Measurements from ENCODE around the gene GPHN. TPM values are rescaled to one million over a fixed set of nuclear protein-coding genes. Genes with fewer than 3 reads are reported as not detected.
"Not testable (repeated sequence)": the region's sequence is repeated elsewhere in the genome, so short reads cannot be mapped to it uniquely, and the experiment has no call there.

Gene GPHN
- total and polyA plus RNA-seq, 10 of the 15 experiments (the other 5 are each of a cell fraction or from before 2014, with no cell fraction given), result 22.3 to 48.8 (median 33.1) TPM

GRCh38 chr14:66545751-66546150 lies 37.8 kb downstream of the GPHN start:
- H3K9me3 ChIP-seq (replicated peaks; ENCODE audit: control insufficient read depth, insufficient read depth, low read length); H2AFZ ChIP-seq (ENCODE audit: control insufficient read depth, low read depth, low read length); H3K4me3 ChIP-seq; SMC1A ChIA-PET (ENCODE audit: uncharacterized antibody, unreplicated experiment); CTCF ChIA-PET; DNase-seq (ENCODE audit: low read depth, low spot score); in situ Hi-C loops (cut with MboI); RAD21 ChIA-PET (ENCODE audit: unreplicated experiment); ATAC-seq; H3K79me2 ChIP-seq (ENCODE audit: control insufficient read depth, insufficient read depth, low read length); H3K4me1 ChIP-seq (ENCODE audit: control insufficient read depth, insufficient read depth, low read length); H4K20me1 ChIP-seq (ENCODE audit: control insufficient read depth, insufficient read depth); intact Hi-C loops (cut with micrococcal nuclease; ENCODE audit: unreplicated experiment); H3K36me3 ChIP-seq (ENCODE audit: control insufficient read depth in 2 of 2, insufficient read depth in 2 of 2, low read length in 1 of 2); H3K9ac ChIP-seq (ENCODE audit: control insufficient read depth, insufficient read depth, low read length); H3K27me3 ChIP-seq (replicated peaks in 1 of 2; ENCODE audit: control insufficient read depth in 2 of 2, insufficient read depth in 2 of 2, low read length in 1 of 2); H3K4me2 ChIP-seq (ENCODE audit: control insufficient read depth, insufficient read depth); BruUV-seq (replicated peaks); FAIRE-seq; POLR2A ChIA-PET; H3K27ac ChIP-seq (ENCODE audit: control insufficient read depth, insufficient read depth): not testable (repeated sequence)
- WGBS (ENCODE audit: insufficient coverage, insufficient replicate concordance, low lambda C conversion rate, missing lambda C conversion rate), result 100% methylated on average over 2 of the region's 32 CpGs

- SMC1A ChIA-PET (ENCODE audit: uncharacterized antibody, unreplicated experiment), result interaction anchor here (0.6 to 1.5 kb wide), 5 partner anchors 8 to 81 kb away, joined by 3 to 4 read pairs (median 3); no protein-coding TSS in a partner anchor
- CTCF ChIA-PET, result interaction anchor here (1.2 kb wide), 1 partner anchor 32 kb away, joined by 3 read pairs; no protein-coding TSS in a partner anchor
- 50% methylated on average over 2 of the region's 2 CpGs for WGBS (ENCODE audit: insufficient coverage, insufficient replicate concordance, low lambda C conversion rate, missing lambda C conversion rate)
- H2AFZ ChIP-seq (ENCODE audit: control insufficient read depth, low read depth, low read length), result no peak overlapping the region
- H3K9me3 ChIP-seq (replicated peaks; ENCODE audit: control insufficient read depth, insufficient read depth, low read length), result no peaks in the 10 kb centered on the region; the same call in 2 of the 3 replicates
- H3K27ac ChIP-seq (ENCODE audit: control insufficient read depth, insufficient read depth), result no peak overlapping the region
- no peak for ATAC-seq
- no peak overlapping the region for H3K9ac ChIP-seq (ENCODE audit: control insufficient read depth, insufficient read depth, low read length)
- DNase-seq (ENCODE audit: low read depth, low spot score), result no peak
- no peaks in the 10 kb centered on the region for H3K36me3 ChIP-seq (ENCODE audit: control insufficient read depth in 2 of 2, insufficient read depth in 2 of 2, low read length in 1 of 2)
- FAIRE-seq, result no peak
- RAD21 ChIA-PET (ENCODE audit: unreplicated experiment), result interaction anchor here (1.6 kb wide), 1 partner anchor 54 kb away, joined by 4 read pairs; no protein-coding TSS in a partner anchor
- no peak overlapping the region for H3K4me2 ChIP-seq (ENCODE audit: control insufficient read depth, insufficient read depth)
- H3K4me3 ChIP-seq, result no peak overlapping the region
- POLR2A ChIA-PET, result interaction anchor here (1.4 kb wide), 1 partner anchor 66 kb away, joined by 3 read pairs; no protein-coding TSS in a partner anchor
- peaks cover 6% of the 10 kb centered on the region for H3K79me2 ChIP-seq (ENCODE audit: control insufficient read depth, insufficient read depth, low read length)
- no peaks in the 10 kb centered on the region for H4K20me1 ChIP-seq (ENCODE audit: control insufficient read depth, insufficient read depth)
- in situ Hi-C loops (cut with MboI), result no loop called here
- intact Hi-C loops (cut with micrococcal nuclease; ENCODE audit: unreplicated experiment), result no loop called here
- no TSS peak for BruUV-seq (replicated peaks)
- H3K27me3 ChIP-seq (replicated peaks in 1 of 2; ENCODE audit: control insufficient read depth in 2 of 2, insufficient read depth in 2 of 2, low read length in 1 of 2), result no peaks in the 10 kb centered on the region
- no peaks in the 10 kb centered on the region for H3K4me1 ChIP-seq (ENCODE audit: control insufficient read depth, insufficient read depth, low read length)
- no peak for TF ChIP-seq POLR2A (IDR thresholded peaks at IDR 0.05; ENCODE audit: low read depth, low read length)
- TF ChIP-seq ASH2L (IDR thresholded peaks at IDR 0.05; ENCODE audit: borderline replicate concordance, low read depth), result no peak
- no peak for TF ChIP-seq KAT2A (conservative IDR thresholded peaks at IDR 0.05; ENCODE audit: control insufficient read depth, low read depth, low read length)
- TF ChIP-seq NR2C1 (IDR thresholded peaks at IDR 0.05), result no peak
- no peak for TF ChIP-seq SKIL (IDR thresholded peaks at IDR 0.05; ENCODE audit: low read depth, poor library complexity, severe bottlenecking)
- TF ChIP-seq HCFC1 (IDR thresholded peaks at IDR 0.05; ENCODE audit: low read length), result no peak
- TF ChIP-seq ZNF207 (IDR thresholded peaks at IDR 0.05; ENCODE audit: borderline replicate concordance), result no peak
- TF ChIP-seq ZNF687 (IDR thresholded peaks at IDR 0.05), result no peak
- no peak for TF ChIP-seq NFIC (IDR thresholded peaks at IDR 0.05; ENCODE audit: low read depth, low read length)
- TF ChIP-seq PKNOX1 (IDR thresholded peaks at IDR 0.05), result no peak
These were observed 55.8 kb downstream of the GPHN start for GRCh38 chr14:66563731-66564130.
